ENCODE measurements around the gene MYT1.
"Not testable (repeated sequence)": the region's sequence is repeated elsewhere in the genome, so short reads cannot be mapped to it uniquely, and the experiment has no call there.

The MYT1 gene

GRCh38 chr20:64164123-64164836 is at the start of gene MYT1:
Gene MYT1 (plus strand): TSS chr20:64164452. CDS start chr20:64198862, 34,410 bp downstream.
- DNase-seq (ENCODE audit: low read depth in 1 of 2, low spot score in 1 of 2): no peak

- no peak for DNase-seq (ENCODE audit: low read depth in 1 of 2, low spot score in 1 of 2)
Observed at GRCh38 chr20:64115171-64115911, 48.9 kb upstream of the MYT1 start.

GRCh38 chr20:64116016-64116415 is 48.2 kb upstream of the MYT1 start:
- DNase-seq (ENCODE audit: low read depth in 1 of 2, low spot score in 1 of 2): no peak

GRCh38 chr20:64116541-64117431 is 47.5 kb upstream of the MYT1 start:
- no peak for DNase-seq (ENCODE audit: low read depth in 1 of 2, low spot score in 1 of 2)

- not testable (repeated sequence) for DNase-seq (ENCODE audit: low read depth in 1 of 2, low spot score in 1 of 2)
Observed at GRCh38 chr20:64117432-64117777, 46.8 kb upstream of the MYT1 start.

- no peak for DNase-seq (ENCODE audit: low read depth in 1 of 2, low spot score in 1 of 2)
Observed at GRCh38 chr20:64119301-64119680, 45.0 kb upstream of the MYT1 start.

DNA sequence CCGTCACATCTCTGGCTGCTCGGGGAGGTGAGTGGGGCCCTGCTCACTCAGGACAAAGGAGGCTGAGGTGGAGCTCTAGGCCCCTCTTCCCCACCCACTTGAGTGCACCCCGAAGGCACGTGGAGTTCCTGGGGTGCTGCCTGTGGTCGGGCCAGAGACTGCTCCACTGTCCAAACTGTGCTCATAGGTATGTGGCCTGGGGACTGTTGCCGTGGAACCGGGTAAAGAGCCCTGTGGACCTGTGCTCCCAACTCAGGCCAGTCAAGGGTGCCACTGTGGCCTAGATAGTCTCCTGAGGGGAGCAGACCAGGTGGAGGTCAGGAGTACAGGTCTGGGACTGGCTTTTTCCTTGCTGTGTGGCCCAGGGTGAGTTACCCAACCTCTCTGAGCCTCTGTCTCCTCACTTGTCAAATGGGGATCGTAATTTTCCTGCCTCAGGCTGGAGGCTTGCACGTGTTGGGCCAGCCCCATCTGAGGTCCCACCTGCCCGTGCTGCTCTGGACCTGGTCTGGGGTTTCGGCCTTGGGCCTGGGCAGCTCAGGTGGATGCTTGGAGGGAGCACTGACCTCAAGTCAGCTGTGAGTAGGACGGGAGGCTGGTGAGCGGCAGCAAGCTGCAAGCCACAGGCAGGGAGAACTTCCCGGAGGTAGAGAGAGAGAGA is 44.4 kb upstream of the MYT1 start:
- DNase-seq (ENCODE audit: low read depth in 1 of 2, low spot score in 1 of 2): no peak

- no peak for DNase-seq (ENCODE audit: low read depth in 1 of 2, low spot score in 1 of 2)
Observed at GRCh38 chr20:64121586-64121985, 42.7 kb upstream of the MYT1 start.

GRCh38 chr20:64122927-64123326 is 41.3 kb upstream of the MYT1 start:
- DNase-seq (ENCODE audit: low read depth in 1 of 2, low spot score in 1 of 2): not testable (repeated sequence)

DNA sequence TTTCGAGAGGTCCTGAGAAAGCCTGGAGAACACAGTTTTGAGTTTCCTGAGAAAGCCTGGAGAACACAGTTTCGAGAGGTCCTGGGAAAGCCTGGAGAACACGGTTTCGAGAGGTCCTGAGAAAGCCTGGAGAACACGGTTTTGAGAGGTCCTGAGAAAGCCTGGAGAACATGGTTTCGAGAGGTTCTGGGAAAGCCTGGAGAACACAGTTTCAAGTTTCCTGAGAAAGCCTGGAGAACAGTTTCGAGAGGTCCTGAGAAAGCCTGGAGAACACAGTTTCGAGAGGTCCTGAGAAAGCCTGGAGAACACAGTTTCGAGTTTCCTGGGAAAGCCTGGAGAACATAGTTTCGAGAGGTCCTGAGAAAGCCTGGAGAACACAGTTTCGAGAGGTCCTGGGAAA is 40.7 kb upstream of the MYT1 start:
- not testable (repeated sequence) for DNase-seq (ENCODE audit: low read depth in 1 of 2, low spot score in 1 of 2)

DNA sequence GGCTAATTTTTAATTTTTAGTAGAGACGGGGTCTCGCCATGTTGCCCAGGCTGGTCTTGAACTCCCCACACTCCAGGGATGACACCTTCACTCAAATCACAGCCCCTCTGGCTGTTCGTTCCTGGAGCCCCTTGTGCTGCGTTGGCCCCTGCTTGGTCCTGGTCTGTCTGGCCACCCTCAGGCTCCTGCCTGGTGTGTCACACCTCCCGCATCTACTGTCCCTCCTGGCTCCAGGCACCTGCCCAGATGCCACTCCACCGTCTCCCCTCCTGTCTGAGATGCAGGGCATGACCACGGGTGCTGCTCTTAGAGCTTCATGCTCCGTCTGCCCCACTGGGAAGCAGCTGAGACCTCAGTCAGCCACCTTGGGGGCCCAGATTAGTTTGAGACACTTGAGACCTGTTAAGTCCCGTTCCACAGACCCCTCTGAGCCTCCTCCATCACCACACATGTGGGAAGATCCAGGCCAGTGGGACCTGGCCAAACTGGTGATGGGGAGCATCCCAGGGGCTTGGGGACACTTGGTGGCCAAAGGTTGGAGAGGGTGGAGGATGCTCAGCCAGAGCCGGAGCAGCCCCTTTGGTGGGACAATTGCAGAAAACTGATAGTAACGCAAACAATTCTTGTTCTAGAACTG is 35.0 kb upstream of the MYT1 start:
- DNase-seq (ENCODE audit: low read depth in 1 of 2, low spot score in 1 of 2): no peak

DNA sequence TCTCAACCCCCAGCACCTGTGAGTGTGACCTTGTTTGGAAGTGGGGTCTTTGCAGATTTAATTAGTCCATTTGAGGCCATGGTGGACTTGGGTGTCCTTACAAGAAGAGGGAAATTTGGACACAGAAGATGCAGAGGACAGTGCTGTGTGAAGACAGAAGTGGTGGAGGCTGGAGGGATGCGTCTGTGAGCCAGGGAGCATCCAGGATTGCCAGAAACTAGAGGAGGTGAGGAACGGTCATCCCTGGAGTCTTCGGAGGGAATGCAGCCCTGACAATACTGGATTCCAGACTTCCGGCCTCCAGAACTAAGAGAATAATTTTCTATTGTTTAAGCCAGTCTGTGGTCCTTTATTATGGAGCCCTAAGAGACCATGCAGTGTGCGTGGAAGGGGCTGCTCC is 34.0 kb upstream of the MYT1 start:
- no peak for DNase-seq (ENCODE audit: low read depth in 1 of 2, low spot score in 1 of 2)

DNA sequence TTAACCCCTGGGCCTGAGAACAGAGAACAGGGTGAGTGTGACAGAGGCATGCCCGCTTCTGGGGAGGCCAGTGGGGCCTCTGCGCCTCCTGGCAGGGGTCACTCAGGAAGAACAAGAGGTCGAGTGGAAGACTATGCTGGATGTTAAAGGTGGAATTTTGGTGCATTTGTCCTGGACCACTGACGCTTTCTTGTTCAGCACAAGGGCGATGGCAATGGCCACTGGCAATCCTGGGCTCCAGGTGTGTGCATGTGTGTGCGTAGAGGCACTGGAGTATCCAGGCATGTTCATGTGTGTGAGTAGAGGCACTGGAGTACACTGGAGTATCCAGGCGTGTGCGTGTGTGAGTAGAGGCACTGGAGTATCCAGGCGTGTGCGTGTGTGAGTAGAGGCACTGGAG is 33.4 kb upstream of the MYT1 start:
- DNase-seq (ENCODE audit: low read depth in 1 of 2, low spot score in 1 of 2): no peak

DNA sequence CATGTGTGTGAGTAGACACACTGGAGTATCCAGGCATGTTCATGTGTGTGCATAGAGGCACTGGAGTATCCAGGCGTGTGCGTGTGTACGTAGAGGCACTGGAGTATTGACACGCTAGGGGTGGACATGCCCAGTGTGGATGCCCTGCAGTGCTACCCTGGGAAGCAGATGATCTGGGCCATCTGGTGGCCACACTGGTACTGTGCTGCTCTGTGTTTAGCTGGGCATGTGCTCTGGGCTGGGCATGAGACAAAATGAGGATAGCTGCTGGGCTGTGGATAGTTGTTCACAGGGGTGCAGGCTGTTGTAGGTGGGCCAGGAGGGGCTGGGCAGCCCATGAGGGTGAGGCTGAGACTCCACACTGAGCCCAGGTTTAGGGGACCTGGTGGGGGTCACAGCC is 32.8 kb upstream of the MYT1 start:
- no peak for DNase-seq (ENCODE audit: low read depth in 1 of 2, low spot score in 1 of 2)

DNA sequence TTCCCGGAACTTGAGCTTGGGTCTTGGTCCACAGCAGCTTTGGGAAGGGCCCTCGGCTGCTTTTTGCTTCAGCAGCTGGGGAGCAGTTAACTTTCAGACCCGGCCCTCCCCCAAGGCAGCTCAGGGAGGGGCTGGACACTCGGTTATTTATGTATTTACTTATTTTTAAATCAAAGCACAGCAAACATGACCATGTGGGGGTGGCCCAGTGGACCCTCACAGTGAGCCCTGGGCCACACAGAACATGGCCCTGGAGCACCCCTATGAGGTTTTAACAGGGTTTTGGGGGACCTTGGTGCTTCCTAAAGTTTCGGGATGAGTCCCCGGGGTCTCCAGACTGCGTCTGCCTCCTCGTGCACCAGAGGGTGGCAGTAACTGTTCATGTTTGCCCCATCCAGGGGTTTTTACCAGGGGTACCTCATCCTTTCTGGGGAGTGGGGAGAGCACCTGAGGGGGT is 30.3 kb upstream of the MYT1 start:
- no peak for DNase-seq (ENCODE audit: low read depth in 1 of 2, low spot score in 1 of 2)

- not testable (repeated sequence) for DNase-seq (ENCODE audit: low read depth in 1 of 2, low spot score in 1 of 2)
Observed at GRCh38 chr20:64134744-64135143, 29.5 kb upstream of the MYT1 start.

DNA sequence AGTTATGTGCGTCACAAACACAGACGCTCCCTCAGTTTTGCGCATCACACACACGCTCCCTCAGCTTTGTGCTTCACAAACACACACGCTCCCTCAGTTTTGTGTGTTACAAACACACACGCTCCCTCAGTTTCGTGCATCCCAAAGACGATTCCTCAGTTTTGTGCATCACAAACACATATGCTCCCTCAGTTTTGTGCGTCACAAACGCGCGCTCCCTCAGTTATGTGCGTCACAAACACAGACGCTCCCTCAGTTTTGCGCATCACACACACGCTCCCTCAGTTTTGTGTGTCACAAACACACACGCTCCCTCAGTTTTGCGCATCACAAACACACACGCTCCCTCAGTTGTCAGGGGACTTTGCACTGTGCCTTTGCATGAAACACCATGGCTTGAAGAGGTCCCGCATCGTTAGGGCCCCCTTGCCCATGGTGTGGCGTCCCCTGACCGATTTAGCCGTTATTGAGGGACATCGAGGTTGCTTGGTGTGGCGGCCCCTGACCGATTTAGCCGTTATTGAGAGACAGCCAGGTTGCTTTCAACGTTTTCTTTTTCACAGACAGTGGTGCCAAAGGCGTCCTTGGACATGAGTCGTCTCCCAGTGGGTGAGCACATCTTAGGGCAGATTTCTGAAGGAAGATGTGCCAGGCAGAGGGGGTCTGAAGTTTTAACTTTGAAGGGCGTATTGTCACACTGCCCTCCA is 28.1 kb upstream of the MYT1 start:
- no peak for DNase-seq (ENCODE audit: low read depth in 1 of 2, low spot score in 1 of 2)

GRCh38 chr20:64137598-64138031 is 26.6 kb upstream of the MYT1 start:
- no peak for DNase-seq (ENCODE audit: low read depth in 1 of 2, low spot score in 1 of 2)

- no peak for DNase-seq (ENCODE audit: low read depth in 1 of 2, low spot score in 1 of 2)
Observed at GRCh38 chr20:64138276-64138815, 25.9 kb upstream of the MYT1 start.
